Neutrophil (primary cell): ENCODE data around the gene POPDC3.

Source experiments
- H3K27ac ChIP-seq: fragments of 200-600 bp; sonication (generic); 2 replicates; pipeline ENCODE4 v1.5.1; 2016; ENCODE audit warnings: mild to moderate bottlenecking, moderate library complexity
- H3K27me3 ChIP-seq: fragments of 200-600 bp; sonication (generic); 2 replicates; pipeline ENCODE4 v1.6.0; 2016; ENCODE audit warnings: mild to moderate bottlenecking
- H3K36me3 ChIP-seq: fragments of 200-600 bp; sonication (generic); 2 replicates; pipeline ENCODE4 v1.5.1; 2017
- H3K4me1 ChIP-seq, 2 experiments: fragments of 200-600 bp in 1 of 2; sonication (generic) in 1 of 2; 1 replicate in 1 of 2; 2 replicates in 1 of 2; pipeline versions ENCODE4 v1.5.1 to v1.6.1; 2013 to 2016; ENCODE audit warnings: low read depth in 1 of 2, low read length in 1 of 2, mild to moderate bottlenecking in 1 of 2, moderate library complexity in 1 of 2; ENCODE audit not compliant: control insufficient read depth in 1 of 2, insufficient read depth in 1 of 2
- H3K4me3 ChIP-seq, 2 experiments: fragments of 200-600 bp in 1 of 2; sonication (generic) in 1 of 2; 1 replicate in 1 of 2; 2 replicates in 1 of 2; pipeline ENCODE4 v1.5.1; 2013 to 2016; ENCODE audit warnings: low read depth in 1 of 2, low read length in 1 of 2, mild to moderate bottlenecking in 1 of 2, moderate library complexity in 1 of 2
- H3K9me3 ChIP-seq: fragments of 200-600 bp; sonication (generic); 2 replicates; pipeline ENCODE4 v1.5.1; 2016
- CTCF ChIP-seq: fragments of 200-600 bp; sonication (generic); IDR thresholded peaks from 2 replicates; pipeline ENCODE4 v1.5.1; 2016; ENCODE audit warnings: antibody characterized with exemption

The POPDC3 gene

DNA sequence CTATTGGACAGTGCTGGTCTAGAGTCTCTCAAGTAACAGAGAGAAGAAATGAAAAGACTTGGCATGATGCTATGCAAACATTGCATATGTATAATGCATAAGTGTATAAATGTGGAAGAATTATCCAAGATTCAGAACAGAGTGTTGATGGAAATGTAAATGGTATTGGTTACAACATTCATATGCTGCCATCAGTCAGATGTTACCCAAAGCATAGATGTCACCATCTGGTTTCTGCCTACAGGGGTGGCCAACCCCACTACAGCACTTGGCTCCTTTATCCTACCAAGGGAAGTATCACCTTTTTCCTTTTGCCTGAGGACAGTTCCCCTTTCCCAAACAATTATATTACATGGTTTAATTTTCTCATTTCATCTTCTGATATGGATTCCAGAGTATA, 11.9 kb downstream of the POPDC3 start:
- H3K4me3 ChIP-seq = no peak overlapping the region
- TF ChIP-seq CTCF = no peak

DNA sequence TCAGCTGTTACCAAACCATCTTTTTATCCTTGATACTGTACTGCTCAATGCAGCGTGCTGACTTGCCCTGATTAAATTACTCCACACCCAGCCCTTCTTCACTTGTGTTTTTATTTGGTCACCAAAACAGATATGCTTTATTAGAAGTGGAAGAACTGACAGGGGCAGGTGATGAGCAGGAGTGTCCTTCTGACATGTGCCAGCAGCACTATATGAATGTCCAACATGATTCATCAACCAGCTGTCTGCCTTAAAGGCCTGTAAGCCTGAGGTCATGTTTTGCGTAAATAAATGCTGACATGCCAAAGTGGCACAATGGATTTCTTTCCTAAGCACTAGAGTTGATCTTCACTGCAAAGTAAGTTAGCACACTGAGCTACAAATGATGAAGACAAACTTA, 15.4 kb downstream of the POPDC3 start:
- H3K27me3 ChIP-seq = peaks cover 61% of the 10 kb centered on the region
- no peaks in the 10 kb centered on the region for H3K36me3 ChIP-seq
- TF ChIP-seq CTCF = no peak
- no peak overlapping the region for H3K27ac ChIP-seq
- H3K4me1 ChIP-seq = no peaks in the 10 kb centered on the region
- no peak overlapping the region for H3K4me3 ChIP-seq
- no peaks in the 10 kb centered on the region for H3K9me3 ChIP-seq

More for the DNA sequence above, 11.9 kb downstream of the POPDC3 start:
- peaks cover 53% of the 10 kb centered on the region for H3K27me3 ChIP-seq
- H3K9me3 ChIP-seq = no peaks in the 10 kb centered on the region
- no peak overlapping the region for H3K27ac ChIP-seq
- no peaks in the 10 kb centered on the region for H3K4me1 ChIP-seq
- no peaks in the 10 kb centered on the region for H3K36me3 ChIP-seq

GRCh38 chr6:105163183-105163582, 16.6 kb downstream of the POPDC3 start:
- no peak for TF ChIP-seq CTCF
- no peaks in the 10 kb centered on the region for H3K9me3 ChIP-seq
- H3K4me1 ChIP-seq = no peaks in the 10 kb centered on the region
- H3K36me3 ChIP-seq = no peaks in the 10 kb centered on the region
- no peak overlapping the region for H3K4me3 ChIP-seq
- no peak overlapping the region for H3K27ac ChIP-seq
- H3K27me3 ChIP-seq = peaks cover 62% of the 10 kb centered on the region

- Histone ChIP-seq H3K4me1 (no peaks in the 10 kb centered on the region), H3K4me3 (no peak overlapping the region), H3K36me3 (no peaks in the 10 kb centered on the region), H3K27ac (no peak overlapping the region), H3K9me3 (no peaks in the 10 kb centered on the region), H3K27me3 (peaks cover 66% of the 10 kb centered on the region)
- TF ChIP-seq CTCF = no peak
Observed at GRCh38 chr6:105162377-105162776, 17.4 kb downstream of the POPDC3 start.

DNA sequence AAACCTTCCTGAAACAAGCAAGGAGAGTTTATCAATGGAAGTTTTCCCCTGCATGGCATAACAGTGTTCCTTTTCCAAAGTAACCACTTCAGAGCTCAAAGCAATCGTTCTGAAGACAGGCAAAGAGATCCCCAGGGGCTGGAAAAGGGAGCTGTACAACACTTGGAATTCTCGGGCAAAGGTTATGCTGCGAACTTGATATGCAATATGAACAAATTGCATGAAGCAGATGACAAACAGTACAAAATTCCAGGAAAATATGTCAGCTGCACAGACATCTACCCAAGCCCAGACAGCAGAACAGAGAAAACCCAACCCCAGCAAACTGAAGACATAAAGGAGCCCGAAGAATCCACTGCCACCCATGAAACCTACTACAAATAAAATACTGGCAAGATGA, 18.4 kb downstream of the POPDC3 start:
- no peak overlapping the region for H3K4me3 ChIP-seq
- no peaks in the 10 kb centered on the region for H3K36me3 ChIP-seq
- H3K27ac ChIP-seq = no peak overlapping the region
- no peaks in the 10 kb centered on the region for H3K9me3 ChIP-seq
- H3K4me1 ChIP-seq = no peaks in the 10 kb centered on the region
- peaks cover 64% of the 10 kb centered on the region for H3K27me3 ChIP-seq
- TF ChIP-seq CTCF = no peak

DNA sequence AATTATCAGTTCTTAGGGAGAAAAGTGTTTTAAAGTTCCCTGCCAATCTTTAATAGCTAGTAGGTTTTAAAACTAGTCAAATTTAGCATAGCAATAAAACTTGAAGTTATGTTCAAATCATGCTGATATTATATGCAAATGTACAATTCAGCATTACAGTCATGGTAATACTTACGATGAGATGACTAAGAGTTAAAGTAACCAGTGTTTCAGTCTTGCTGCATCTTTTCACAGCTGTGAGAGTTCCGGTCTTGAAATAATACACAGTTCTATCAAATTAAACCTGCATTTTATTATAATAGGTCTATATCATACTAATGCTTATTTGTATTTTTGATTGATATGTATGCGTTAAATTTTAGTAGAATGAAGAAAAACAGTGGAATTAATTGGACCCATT, 26.1 kb downstream of the POPDC3 start:
- Histone ChIP-seq H3K36me3 (no peaks in the 10 kb centered on the region), H3K27me3 (peaks cover 45% of the 10 kb centered on the region), H3K9me3 (no peaks in the 10 kb centered on the region), H3K27ac (no peak overlapping the region), H3K4me3 (no peak overlapping the region), H3K4me1 (no peaks in the 10 kb centered on the region)
- TF ChIP-seq CTCF = no peak
